ENCODE data around the gene DAP.

DAP gene

DNA sequence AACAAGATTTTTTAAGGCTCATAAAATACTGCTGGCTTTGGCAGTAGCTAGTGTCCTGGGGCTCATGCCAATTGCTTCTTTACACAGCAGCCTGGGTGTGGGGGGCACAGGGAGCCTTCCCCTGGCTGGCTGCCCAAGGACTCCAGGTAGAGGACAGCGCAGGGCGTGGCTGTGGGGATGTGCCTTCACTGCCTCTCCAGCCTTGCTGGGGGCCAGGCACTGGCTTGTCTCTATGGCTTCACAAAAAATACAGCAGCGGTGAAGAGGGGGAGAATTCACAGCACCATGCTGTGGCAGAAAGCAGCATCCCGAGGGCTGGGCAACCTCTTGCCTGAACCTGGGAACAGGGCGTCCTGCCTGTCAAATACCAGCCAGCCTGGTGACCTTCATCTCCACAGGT, 57.4 kb downstream of the DAP start:
- H3K4me1 ChIP-seq: 0 out of 2 replicates have a peak, but pooled peaks cover 3% of the 10 kb centered on the region
- H3K36me3 ChIP-seq: no peaks in the 10 kb centered on the region
- H3K9me3 ChIP-seq: no peaks in the 10 kb centered on the region
- TF ChIP-seq, protein P1, sequence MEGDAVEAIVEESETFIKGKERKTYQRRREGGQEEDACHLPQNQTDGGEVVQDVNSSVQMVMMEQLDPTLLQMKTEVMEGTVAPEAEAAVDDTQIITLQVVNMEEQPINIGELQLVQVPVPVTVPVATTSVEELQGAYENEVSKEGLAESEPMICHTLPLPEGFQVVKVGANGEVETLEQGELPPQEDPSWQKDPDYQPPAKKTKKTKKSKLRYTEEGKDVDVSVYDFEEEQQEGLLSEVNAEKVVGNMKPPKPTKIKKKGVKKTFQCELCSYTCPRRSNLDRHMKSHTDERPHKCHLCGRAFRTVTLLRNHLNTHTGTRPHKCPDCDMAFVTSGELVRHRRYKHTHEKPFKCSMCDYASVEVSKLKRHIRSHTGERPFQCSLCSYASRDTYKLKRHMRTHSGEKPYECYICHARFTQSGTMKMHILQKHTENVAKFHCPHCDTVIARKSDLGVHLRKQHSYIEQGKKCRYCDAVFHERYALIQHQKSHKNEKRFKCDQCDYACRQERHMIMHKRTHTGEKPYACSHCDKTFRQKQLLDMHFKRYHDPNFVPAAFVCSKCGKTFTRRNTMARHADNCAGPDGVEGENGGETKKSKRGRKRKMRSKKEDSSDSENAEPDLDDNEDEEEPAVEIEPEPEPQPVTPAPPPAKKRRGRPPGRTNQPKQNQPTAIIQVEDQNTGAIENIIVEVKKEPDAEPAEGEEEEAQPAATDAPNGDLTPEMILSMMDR (IDR thresholded peaks at IDR 0.05; ENCODE audit: low read depth, low read length): no peak
- H3K27me3 ChIP-seq: no peaks in the 10 kb centered on the region
- DNase-seq: no peak
- H3K4me3 ChIP-seq (ENCODE audit: low read depth, low read length): no peak overlapping the region

DNA sequence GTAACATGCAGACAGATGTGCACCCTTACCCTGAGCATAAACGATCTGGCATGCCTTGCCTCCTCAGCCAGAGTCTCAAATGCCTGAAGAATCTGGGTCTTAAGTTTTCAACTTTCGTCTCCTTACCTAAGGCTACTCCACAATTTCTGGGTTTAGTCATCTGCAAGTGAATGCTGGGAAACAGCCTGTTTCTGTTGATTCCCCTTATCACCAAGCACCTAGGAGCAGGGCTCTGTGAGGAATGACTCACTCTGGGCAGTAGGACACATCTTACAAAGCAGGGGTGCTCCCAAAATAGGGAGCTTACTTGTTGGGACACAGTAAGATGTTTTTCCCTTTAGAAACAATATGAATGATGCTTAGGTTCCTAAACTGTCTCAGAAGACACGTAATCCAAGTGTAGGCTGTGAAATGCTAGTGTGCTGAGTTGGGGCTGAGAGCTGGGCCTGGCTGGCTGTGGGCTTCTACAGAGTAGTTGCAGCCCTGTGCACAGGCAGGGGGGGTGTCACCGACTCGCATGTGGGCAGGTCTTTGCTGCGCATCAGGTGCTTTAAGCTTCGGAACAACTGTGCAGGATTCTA, 58.0 kb downstream of the DAP start:
- Histone ChIP-seq H3K9me3 (no peaks in the 10 kb centered on the region), H3K4me3 (ENCODE audit: low read depth, low read length) (no peak overlapping the region), H3K36me3 (no peaks in the 10 kb centered on the region), H3K27me3 (no peaks in the 10 kb centered on the region), H3K4me1 (0 out of 2 replicates have a peak, but pooled peaks cover 3% of the 10 kb centered on the region)
- TF ChIP-seq, protein P1 (IDR thresholded peaks at IDR 0.05; ENCODE audit: low read depth, low read length): no peak
- no peak for DNase-seq

DNA sequence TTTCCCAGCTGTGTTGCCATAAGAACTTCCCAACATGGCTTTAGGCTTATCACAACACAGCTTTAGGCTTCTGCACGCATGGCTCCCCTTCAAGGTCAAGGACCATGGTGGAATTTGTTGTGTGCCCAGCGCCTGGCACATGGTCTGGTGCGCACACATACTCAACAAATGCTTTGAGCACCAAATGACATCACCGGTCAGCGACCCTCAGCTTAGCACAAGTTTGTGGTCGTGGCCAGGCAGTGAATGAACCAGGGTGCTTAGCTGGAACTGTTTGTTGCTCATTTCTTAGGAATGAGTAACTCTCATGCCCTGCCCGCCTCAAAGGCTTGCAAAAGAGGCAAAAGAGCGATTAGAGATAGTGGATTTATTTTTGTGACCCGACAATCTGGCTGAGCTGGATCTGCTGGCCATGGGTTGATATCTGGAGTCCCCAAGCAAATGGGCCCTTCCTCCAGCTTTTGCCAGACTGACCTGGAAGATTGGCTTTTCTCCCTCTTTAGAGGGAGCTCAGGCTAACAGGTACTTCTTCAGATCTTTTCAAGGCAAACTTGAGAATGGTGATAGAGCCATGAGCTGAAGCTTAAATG, 58.9 kb downstream of the DAP start:
- H3K9me3 ChIP-seq: no peaks in the 10 kb centered on the region
- H3K36me3 ChIP-seq: no peaks in the 10 kb centered on the region
- no peak for DNase-seq
- H3K27me3 ChIP-seq: no peaks in the 10 kb centered on the region
- H3K4me1 ChIP-seq: 0 out of 2 replicates have a peak, but pooled peaks cover 3% of the 10 kb centered on the region
- TF ChIP-seq, protein P1 (IDR thresholded peaks at IDR 0.05; ENCODE audit: low read depth, low read length): no peak
- H3K4me3 ChIP-seq (ENCODE audit: low read depth, low read length): no peak overlapping the region

DNA sequence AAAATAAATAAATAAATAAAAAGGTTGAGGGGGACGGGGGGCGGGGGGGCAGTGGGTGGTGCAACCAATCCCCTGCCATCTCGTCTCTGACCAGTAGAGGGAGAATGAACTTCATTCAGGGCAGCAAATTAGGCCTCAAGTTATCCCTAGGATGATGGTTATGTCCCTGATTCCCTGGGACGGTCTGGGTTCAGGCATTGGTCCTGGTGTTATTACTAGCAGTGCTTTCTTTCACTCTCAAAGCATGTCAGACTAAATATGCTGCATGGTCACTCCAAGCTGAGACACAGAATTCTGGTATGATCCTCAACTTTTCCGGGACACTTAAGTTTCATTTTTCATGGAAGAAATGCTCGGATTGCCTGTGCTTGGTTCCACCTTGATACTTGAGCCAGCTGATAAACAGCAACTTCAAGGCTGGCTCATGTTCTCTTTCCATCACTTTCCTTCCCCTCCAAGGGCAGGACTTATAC, 59.4 kb downstream of the DAP start:
- Histone ChIP-seq H3K4me3 (ENCODE audit: low read depth, low read length) (no peak overlapping the region), H3K4me1 (0 out of 2 replicates have a peak, but pooled peaks cover 3% of the 10 kb centered on the region), H3K27me3 (no peaks in the 10 kb centered on the region), H3K36me3 (no peaks in the 10 kb centered on the region), H3K9me3 (no peaks in the 10 kb centered on the region)
- TF ChIP-seq, protein P1 (IDR thresholded peaks at IDR 0.05; ENCODE audit: low read depth, low read length): peak; percentile 56
- peak; percentile 46 for DNase-seq

DNA sequence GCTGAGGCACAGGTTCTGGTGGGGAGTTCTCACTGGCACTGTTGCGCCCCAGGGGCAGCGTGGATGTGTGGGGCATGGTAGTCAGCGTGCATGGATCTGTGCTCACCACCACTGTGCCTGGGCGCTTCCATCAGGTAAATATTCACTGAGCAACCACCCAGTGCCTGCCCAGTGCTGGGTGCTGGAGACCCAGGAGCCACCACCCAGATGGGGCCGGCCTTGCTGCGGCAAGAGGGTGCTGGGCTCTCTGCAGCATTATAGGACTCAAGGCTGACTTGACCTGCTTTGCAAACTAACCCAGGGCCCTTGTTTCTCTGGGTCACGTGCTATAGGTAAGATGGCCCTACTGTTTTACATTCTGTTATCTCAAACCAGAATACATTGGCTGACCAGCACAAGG, 60.5 kb downstream of the DAP start:
- Histone ChIP-seq H3K4me3 (ENCODE audit: low read depth, low read length) (no peak overlapping the region), H3K36me3 (no peaks in the 10 kb centered on the region), H3K4me1 (0 out of 2 replicates have a peak, but pooled peaks cover 3% of the 10 kb centered on the region), H3K27me3 (no peaks in the 10 kb centered on the region), H3K9me3 (no peaks in the 10 kb centered on the region)
- TF ChIP-seq, protein P1 (IDR thresholded peaks at IDR 0.05; ENCODE audit: low read depth, low read length): no peak
- DNase-seq: no peak

DNA sequence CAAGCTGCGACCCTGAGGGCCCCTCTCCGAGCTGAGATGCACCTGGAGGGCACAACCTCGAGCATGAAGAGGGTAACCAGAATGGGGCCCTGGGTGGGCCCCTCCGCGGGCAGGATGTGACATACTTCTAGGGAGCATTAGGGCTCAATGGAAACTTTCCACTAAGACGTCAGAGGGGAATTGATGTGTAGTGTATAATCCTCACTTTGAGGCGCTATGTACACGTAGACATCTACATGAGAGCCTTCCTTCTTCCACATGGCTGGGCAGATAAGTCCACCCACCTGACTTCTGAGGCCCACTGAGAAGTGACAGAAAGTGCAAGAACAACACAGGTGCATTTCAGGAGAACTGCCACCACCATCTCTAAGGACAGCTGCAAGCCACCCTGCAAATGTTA, 61.0 kb downstream of the DAP start:
- DNase-seq: no peak
- no peaks in the 10 kb centered on the region for H3K9me3 ChIP-seq
- no peak overlapping the region for H3K4me3 ChIP-seq (ENCODE audit: low read depth, low read length)
- TF ChIP-seq, protein P1 (IDR thresholded peaks at IDR 0.05; ENCODE audit: low read depth, low read length): no peak
- H3K4me1 ChIP-seq: 0 out of 2 replicates have a peak, but pooled peaks cover 3% of the 10 kb centered on the region
- H3K27me3 ChIP-seq: no peaks in the 10 kb centered on the region
- H3K36me3 ChIP-seq: no peaks in the 10 kb centered on the region

All from BE2C (cell line).